Erythroblast (primary cell): ENCODE data around the gene CRYGA.

ENCODE experiments used
- GATA1 ChIP-seq: IDR thresholded peaks from 2 replicates; pipeline ENCODE4 v1.6.1; 2011; ENCODE audit warnings: low read depth, mild to moderate bottlenecking, control low read depth, low read length, moderate library complexity
- POLR2A ChIP-seq: IDR thresholded peaks from 2 replicates; pipeline ENCODE4 v1.6.1; 2011; ENCODE audit warnings: mild to moderate bottlenecking, low read length

DNA sequence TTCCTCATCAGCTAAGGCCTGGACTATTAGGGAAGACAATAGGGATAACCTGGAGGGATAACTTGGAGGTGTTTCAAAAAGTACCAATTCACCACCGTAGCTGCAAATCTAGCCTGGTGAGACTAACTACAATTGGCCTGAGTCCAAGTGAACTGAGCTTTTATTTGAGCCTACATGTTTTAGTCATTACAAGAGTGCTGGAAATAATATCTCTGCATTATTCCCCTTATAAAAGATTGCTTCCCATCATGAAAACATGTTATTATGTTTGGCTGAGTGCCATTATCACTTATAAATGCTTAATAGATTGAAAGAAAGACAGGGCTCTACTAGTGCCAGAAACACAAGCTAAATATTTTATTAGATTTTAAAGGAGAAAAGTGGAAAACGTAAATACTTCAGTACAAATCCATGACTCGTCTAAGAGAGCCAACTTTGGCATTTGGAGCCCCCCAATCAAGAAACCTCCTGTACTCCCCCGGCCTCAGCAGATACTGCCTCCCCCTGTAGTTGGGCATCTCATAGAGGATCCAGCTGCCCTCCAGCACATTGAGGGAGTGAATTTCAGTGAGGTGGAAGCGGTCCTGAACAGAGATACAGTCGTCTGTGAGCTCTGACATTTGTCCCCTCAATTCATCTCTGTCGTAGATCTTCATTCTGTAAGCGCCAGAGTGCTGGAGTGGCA is 21.0 kb downstream of the CRYGA start:
- TF ChIP-seq POLR2A = no peak
- TF ChIP-seq GATA1 = no peak
